Omental fat pad (tissue), 4 donors: Measurements from ENCODE around the gene MAP2K7. TPM values are rescaled to one million over a fixed set of nuclear protein-coding genes. Genes with fewer than 3 reads are reported as not detected.

Source experiments
- ATAC-seq: fragments of 150-250 bp; one replicate; pipeline ENCODE4 v1.9.1; 2016; ENCODE audit warnings: mild to moderate bottlenecking, moderate library complexity; ENCODE audit not compliant: low FRiP score
- DNase-seq: peaks from one replicate; pipeline ENCODE4 v3.0.0-alpha.2; 2019; ENCODE audit warnings: low spot score
- total RNA-seq, 4 donors: library from RNA; depleted of rRNA; stranded (reverse); fragments of >200 nt; gene quantifications; one replicate each; pipeline ENCODE4 v1.1.0, GENCODE V29; 2016
- TF ChIP-seq, protein P1 (sequence below), 3 donors: fragments of 450-650 bp; IDR thresholded peaks; one replicate each; pipeline ENCODE4 v1.5.1; 2016 to 2017; ENCODE audit warnings: antibody characterized with exemption in 3 of 3, mild to moderate bottlenecking in 3 of 3, moderate library complexity in 2 of 3

Gene MAP2K7
- total RNA-seq, 4 donors from 2014 or later, result 12.9 to 13.7 (median 13.6) TPM

- TF ChIP-seq, protein P1, sequence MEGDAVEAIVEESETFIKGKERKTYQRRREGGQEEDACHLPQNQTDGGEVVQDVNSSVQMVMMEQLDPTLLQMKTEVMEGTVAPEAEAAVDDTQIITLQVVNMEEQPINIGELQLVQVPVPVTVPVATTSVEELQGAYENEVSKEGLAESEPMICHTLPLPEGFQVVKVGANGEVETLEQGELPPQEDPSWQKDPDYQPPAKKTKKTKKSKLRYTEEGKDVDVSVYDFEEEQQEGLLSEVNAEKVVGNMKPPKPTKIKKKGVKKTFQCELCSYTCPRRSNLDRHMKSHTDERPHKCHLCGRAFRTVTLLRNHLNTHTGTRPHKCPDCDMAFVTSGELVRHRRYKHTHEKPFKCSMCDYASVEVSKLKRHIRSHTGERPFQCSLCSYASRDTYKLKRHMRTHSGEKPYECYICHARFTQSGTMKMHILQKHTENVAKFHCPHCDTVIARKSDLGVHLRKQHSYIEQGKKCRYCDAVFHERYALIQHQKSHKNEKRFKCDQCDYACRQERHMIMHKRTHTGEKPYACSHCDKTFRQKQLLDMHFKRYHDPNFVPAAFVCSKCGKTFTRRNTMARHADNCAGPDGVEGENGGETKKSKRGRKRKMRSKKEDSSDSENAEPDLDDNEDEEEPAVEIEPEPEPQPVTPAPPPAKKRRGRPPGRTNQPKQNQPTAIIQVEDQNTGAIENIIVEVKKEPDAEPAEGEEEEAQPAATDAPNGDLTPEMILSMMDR (IDR thresholded peaks at IDR 0.05), result no peak
- DNase-seq (no peak), ATAC-seq (no peak)
Measured at GRCh38 chr19:7863971-7864689, 39.5 kb upstream of the MAP2K7 start.

DNA sequence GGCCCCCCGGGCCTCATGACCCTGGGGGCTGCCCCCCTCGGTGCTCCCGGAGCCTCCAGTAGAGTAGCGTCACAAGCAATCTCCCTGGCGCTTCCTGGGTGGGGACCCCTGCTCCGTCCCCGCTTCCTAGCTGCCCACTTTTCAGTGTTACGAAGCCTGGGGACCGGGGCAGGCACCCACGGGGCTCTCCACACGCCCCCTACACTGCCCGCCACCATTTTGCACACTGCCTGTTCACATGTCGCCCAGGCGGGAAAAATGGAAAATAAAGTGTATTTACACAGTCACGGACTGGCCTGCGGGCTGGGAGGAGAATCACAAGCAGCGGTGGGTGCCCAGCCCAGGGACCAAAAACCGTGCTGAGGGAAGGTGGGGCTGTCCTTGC lies 39.0 kb upstream of the MAP2K7 start:
- DNase-seq (no peak), ATAC-seq (no peak)
- TF ChIP-seq, protein P1 (IDR thresholded peaks at IDR 0.05), result no peak

GRCh38 chr19:7865262-7865911 lies 38.3 kb upstream of the MAP2K7 start:
- no peak for ATAC-seq

DNA sequence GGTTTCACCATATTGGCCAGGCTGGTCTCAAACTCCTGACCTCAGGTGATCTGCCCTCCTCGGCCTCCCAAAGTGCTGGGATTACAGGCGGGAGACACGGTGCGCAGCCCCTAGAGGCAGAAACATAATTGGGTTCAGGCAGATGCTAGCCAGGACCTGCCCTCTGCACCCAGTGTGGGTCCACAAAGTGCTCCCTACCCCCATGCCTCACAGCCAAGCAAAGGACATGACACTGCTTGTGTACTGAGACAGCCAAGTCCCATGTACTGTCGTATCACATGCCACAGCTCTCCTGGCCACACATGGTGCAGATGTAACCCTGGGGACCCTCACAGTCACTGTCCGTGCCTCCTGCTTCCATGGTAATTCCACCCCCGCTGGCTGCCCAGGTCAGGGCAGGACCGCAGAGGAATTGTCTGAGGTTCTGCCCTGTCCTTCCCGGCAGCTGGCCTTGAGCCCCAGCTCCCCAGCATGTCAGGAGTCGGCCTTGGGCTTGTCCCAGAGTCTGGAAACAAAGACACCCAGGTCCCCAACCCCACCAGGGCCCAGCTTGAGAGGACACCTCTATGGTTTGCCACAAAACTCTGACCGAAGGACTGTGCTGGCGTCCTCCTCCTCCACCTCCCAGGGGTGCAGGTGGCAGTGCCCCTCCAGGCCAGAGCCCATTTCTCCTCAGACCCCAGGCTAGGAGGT lies 37.1 kb upstream of the MAP2K7 start:
- no peak for DNase-seq
- TF ChIP-seq, protein P1 (IDR thresholded peaks at IDR 0.05), result no peak
- no peak for ATAC-seq

More at GRCh38 chr19:7865262-7865911, 38.3 kb upstream of the MAP2K7 start:
- TF ChIP-seq, protein P1 (IDR thresholded peaks at IDR 0.05), result no peak
- no peak for DNase-seq

GRCh38 chr19:7867092-7867844 lies 36.4 kb upstream of the MAP2K7 start:
- ATAC-seq (no peak), DNase-seq (no peak)
- TF ChIP-seq, protein P1 (IDR thresholded peaks at IDR 0.05), result no peak

DNA sequence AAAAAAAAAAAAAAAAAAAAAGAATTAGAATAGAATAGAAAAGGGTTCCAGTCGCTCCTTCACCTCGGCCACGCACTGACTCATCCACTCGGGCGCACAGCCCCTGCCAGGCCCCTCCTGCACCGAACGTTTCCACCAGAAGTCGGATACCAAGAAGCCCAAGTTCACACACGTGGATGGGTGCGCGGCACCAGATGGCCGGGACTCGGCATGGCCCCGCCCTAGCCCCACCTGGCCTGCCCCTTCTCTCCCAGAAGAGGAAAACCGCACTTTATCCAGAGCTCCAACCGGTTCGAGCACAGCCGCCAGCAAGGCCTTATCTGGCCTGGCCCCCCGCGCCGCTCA lies 35.4 kb upstream of the MAP2K7 start:
- TF ChIP-seq, protein P1 (IDR thresholded peaks at IDR 0.05), result no peak
- ATAC-seq, result no peak
- DNase-seq, result no peak
